Measurements from ENCODE around the gene PYCR2. TPM values are rescaled to one million over a fixed set of nuclear protein-coding genes. Genes with fewer than 3 reads are reported as not detected.
"Not testable (repeated sequence)": the region's sequence is repeated elsewhere in the genome, so short reads cannot be mapped to it uniquely, and the experiment has no call there.

Gene PYCR2
- polyA plus RNA-seq, 4 donors: 41.1 to 64.4 (median 56.4) TPM

DNA sequence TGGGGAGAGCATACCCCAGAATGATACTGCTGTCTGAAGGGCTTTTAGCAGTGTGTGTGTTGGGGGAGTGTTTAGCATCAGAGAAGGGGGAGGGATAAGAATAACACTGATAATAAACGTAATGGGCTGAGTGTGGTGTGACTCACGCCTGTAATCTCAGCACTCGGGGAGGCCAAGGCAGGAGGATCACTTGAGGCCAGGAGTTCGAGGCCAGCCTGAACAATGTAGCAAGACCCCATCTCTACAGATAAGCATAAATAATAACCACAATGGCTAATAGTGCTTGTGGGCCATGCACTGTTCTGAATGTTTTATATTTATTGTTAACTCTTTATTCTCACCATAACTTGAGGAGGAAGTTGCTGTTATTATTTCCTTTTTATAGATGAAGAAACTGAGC is 19.5 kb upstream of the PYCR2 start:
- no peak for DNase-seq (ENCODE audit: low read depth in 4 of 4, low spot score in 2 of 4)

DNA sequence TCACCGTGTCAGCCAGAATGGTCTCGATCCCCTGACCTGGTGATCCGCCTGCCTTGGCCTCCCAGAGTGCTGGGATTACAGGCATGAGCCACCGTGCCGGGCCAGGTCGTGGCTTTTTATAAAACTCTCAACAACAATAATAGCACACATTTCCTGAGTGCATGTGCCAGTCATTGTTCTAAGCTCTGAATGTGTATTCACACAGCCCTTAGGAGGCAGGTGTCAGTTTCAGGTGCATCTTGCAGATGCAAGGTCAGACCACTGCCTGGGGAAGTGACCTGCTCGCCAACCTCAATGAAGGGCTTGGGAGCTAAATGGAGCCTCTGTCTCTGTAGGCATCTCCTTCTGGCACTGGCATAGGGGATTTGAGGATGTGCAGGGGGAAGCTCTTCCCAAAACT is 18.5 kb upstream of the PYCR2 start:
- DNase-seq (ENCODE audit: low read depth in 4 of 4, low spot score in 2 of 4): no peak

DNA sequence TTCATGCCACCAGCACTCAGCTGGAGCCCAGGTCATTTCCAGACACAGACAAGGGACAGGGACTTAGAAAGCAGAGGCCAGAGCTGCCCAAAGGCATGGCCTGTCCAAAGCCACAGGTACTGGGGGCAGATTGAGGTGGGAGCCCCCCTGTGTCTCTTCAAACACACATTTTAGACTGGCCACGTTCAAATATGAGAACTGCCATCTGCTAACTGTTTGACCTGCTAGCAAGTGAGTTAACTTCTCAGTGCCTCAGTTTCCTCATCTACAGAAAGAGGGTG is 17.8 kb upstream of the PYCR2 start:
- DNase-seq (ENCODE audit: low read depth in 4 of 4, low spot score in 2 of 4): no peak

DNA sequence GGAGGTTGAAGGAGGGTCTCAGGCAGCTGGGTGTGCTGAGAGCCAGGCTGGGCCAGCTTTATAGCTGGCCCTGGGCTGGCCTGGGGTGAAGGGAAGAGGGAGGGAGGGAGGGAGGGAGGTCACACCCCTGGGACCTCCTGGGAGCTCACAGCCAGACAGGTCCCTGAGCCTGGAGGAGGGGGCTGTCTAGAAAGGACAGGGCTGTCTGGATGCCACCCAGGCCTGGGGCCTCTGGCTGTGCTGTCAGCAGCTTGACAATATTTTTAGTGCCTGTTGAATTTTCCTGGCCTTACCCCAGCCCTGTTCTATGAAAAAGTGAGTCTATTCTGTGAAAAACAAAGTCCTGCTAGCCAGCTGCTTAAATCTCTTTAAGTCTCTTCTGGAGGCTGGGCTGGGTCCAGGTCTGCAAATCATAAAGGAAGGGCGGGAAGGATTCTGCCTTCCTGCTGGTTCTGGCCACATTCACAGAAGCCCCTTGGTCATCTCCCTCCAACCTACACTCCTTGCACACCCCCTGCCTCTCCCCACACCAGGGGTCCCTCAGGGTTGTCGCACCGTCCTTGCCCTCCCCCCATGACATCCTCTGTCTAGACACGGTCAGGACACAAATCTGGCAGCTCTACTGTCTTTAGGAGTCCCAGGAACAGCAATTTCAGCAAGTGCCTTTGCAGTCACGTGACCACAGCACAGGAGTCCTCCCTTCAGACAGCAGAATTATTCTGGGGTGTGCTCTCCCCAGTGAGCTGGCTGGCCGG is 17.3 kb upstream of the PYCR2 start, which contains the start of gene LEFTY2:
Gene LEFTY2 (minus strand): TSS at position 34 of the 755 bp plus-strand sequence. CDS start 80 bp downstream, outside the sequence.
- DNase-seq (ENCODE audit: low read depth in 4 of 4, low spot score in 2 of 4): no peak

DNA sequence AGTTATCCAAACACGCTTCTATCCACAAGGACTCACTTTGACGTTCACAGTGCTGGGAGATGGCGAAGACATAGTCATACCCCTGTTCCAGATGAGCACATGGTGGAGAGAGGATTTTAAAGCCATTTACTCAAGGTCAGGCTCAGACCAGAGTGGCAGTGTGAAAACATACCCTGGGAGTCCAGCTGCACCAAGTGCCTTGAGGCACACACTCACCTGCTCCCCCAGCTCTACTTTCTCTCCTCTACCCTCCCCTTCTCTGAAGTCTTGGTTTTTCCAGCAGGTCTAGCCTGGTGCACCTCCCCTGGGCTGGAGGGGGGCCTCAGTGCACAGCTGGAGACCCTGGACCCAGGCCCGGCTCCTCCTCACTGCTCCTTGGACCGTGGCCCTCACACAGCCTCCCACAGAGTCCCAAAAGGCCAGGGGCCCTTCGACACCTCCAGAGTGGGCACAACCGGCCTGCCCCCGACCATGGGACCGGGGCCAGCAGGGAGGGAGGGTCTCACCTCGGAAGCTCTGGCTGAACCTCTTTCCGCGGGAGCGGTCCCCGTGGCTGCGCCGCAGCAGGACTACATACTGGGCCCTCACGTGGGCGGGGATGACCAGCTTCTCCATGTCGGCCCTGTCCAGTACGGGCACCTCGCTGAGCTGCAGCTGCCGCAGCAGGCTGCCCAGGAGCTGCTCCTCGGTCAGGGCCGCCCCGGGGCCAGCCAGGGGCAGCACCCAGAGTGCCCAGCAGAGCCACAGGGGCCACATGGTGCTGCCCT is 16.5 kb upstream of the PYCR2 start:
- no peak for DNase-seq (ENCODE audit: low read depth in 4 of 4, low spot score in 2 of 4)

- DNase-seq (ENCODE audit: low read depth in 4 of 4, low spot score in 2 of 4): not testable (repeated sequence)
Observed at GRCh38 chr1:225939939-225940310, 15.9 kb upstream of the PYCR2 start.

GRCh38 chr1:225939097-225939938 is 15.3 kb upstream of the PYCR2 start:
- DNase-seq (ENCODE audit: low read depth in 4 of 4, low spot score in 2 of 4): not testable (repeated sequence)

- DNase-seq (ENCODE audit: low read depth in 4 of 4, low spot score in 2 of 4): no peak
Observed at GRCh38 chr1:225937048-225937968, 13.3 kb upstream of the PYCR2 start.

- DNase-seq (ENCODE audit: low read depth in 4 of 4, low spot score in 2 of 4): no peak
Observed at GRCh38 chr1:225936523-225936922, 12.5 kb upstream of the PYCR2 start.

GRCh38 chr1:225936086-225936485 is 12.0 kb upstream of the PYCR2 start:
- not testable (repeated sequence) for DNase-seq (ENCODE audit: low read depth in 4 of 4, low spot score in 2 of 4)

DNA sequence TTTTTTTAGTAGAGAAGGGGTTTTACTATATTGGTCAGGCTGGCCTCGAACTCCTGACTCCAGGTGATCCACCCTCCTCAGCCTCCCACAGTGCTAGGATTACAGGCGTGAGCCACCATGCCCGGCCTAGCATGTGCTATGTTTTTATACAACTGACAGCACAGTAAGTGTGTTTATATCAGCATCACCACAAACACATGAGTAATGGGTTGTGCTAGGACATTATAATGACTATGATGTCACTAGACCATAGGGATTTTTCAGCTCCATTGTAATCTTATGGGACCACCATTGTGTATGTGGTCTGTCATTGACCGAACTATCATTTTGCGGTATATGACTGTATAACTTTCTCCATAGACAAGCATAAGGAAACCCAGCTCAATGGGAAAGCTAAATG is 10.7 kb upstream of the PYCR2 start:
- no peak for DNase-seq (ENCODE audit: low read depth in 4 of 4, low spot score in 2 of 4)

GRCh38 chr1:225933072-225933471 is 9.0 kb upstream of the PYCR2 start:
- no peak for DNase-seq (ENCODE audit: low read depth in 4 of 4, low spot score in 2 of 4)

DNA sequence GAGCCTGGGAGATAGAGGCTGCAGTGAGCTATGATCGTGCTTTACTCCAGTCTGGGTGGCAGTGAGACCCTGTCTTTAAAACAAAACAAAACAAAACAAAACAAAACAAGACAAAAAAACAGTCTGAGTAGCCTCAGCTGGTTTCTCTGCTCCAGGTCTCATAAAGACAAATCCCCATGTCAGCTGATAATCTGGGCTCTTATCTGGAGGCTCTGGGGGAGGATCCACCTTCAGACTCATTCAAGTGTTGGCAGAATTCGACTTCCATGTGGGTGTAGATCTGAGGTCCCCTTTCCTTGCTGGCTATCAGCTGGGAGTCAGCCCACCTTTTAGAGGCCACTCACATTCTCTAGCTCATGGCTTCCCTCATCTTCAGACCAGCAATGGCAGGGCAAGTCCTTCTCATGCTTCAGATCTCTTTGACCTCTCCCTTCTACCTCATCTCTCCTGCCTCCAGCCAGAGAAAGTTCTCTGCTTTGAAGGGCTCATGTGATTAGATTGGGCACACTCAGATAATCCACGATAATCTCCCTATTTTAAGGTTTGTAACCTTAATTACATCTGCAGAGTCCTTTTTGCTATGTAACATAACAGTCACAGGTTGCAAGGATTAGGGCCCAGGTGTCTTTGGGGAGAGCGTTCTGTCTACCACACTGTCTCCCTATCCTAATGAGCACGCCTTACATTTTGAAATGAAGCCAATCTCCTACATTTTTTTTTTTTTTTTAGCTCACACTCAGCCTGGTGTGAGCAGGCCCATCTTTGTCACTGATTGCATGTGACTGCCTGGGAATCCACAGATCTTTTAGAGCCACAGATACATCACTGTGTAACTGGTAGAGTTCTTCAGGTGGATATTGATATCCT is 7.5 kb upstream of the PYCR2 start:
- no peak for DNase-seq (ENCODE audit: low read depth in 4 of 4, low spot score in 2 of 4)

DNA sequence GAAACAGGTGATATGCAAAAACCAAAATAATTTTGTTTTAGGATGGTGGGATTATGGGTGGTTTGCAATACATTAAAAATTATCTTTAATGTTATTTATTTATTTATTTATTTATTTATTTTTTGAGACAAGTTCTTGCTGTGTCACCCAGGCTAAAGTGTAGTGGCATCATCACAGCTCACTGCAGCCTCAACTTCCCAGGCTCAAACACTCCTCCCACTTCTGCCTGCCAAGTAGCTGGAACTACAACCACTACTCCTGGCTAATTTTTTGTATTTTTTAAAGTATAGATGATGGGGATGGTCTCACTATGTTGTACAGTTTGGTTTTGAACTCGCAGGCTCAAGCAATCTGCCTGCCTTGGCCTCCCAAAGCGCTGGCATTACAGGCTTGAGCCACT is 6.5 kb upstream of the PYCR2 start:
- DNase-seq (ENCODE audit: low read depth in 4 of 4, low spot score in 2 of 4): no peak

DNA sequence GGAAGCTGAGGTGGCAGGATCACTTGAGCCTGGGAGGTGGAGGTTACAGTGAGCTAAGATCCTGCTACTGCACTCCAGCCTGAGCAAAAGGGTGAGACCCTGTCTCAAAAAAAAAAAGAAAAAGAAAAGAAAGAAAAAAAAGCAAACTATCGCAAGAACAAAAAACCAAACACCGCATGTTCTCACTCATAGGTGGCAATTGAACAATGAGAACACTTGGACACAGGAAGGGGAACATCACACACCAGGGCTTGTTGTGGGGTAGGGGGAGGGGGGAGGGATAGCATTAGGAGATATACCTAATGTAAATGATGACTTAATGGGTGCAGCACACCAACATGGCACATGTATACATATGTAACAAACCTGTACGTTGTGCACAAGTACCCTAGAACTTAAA is 5.4 kb upstream of the PYCR2 start:
- not testable (repeated sequence) for DNase-seq (ENCODE audit: low read depth in 4 of 4, low spot score in 2 of 4)

- no peak for DNase-seq (ENCODE audit: low read depth in 4 of 4, low spot score in 2 of 4)
Observed at GRCh38 chr1:225928186-225929175, 4.4 kb upstream of the PYCR2 start.

DNA sequence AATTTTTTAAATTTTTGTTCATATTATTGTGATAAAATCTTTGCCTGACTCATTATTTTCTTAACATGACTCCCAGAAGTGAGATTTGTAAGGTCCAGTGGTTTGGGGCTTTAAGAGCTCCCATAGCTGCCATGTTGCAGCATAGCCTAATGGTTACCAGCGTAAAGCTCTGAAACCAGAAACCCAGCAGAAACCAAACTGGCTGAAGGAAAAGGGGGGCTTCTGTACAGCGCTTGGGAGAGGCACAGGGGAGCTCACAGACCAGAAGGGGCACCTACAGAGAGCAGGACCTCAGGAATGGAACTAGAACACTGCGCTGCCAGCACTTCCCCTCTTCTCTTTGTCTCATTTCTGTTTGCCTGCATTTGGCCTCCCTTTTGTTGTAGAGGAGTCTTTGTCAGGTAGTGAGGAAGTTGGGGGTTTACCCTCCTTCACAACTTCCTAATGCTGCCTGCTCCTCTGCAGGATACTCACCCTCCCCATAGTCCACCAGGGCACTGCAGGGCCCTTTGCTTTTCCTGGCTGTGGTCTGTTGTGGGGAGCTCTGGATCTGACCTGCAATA is 2.6 kb upstream of the PYCR2 start:
- no peak for DNase-seq (ENCODE audit: low read depth in 4 of 4, low spot score in 2 of 4)

GRCh38 chr1:225923381-225923691 is 714 bp downstream of the PYCR2 start:
- no peak for DNase-seq (ENCODE audit: low read depth in 4 of 4, low spot score in 2 of 4)
